Spleen (tissue), 11 donors: ENCODE measurements around the gene DISC1. TPM values are rescaled to one million over a fixed set of nuclear protein-coding genes. Genes with fewer than 3 reads are reported as not detected.
"Not testable (repeated sequence)": the region's sequence is repeated elsewhere in the genome, so short reads cannot be mapped to it uniquely, and the experiment has no call there.

Experiments
- DNase-seq: peaks from one replicate; pipeline ENCODE4 v3.0.0-alpha.2; 2020
- H3K27ac ChIP-seq, 8 donors: fragments of 200-600 bp; sonication (generic) in 7 of 8; 1 replicate in 4 of 8; 2 replicates in 4 of 8; pipeline versions ENCODE4 v1.5.0 to v1.8.0; 2016 to 2021; ENCODE audit warnings: inconsistent platforms in 4 of 8, mild to moderate bottlenecking in 4 of 8, moderate library complexity in 1 of 8
- H3K27me3 ChIP-seq, 7 donors: fragments of 200-600 bp; sonication (generic) in 6 of 7; replicated peaks in 1 of 7; 1 replicate in 4 of 7; 2 replicates in 3 of 7; pipeline versions ENCODE4 v1.5.0 to v1.8.0; 2016 to 2021; ENCODE audit warnings: inconsistent platforms in 3 of 7, mild to moderate bottlenecking in 1 of 7
- H3K36me3 ChIP-seq, 6 donors: fragments of 200-600 bp; sonication (generic) in 5 of 6; 1 replicate in 4 of 6; 2 replicates in 2 of 6; pipeline versions ENCODE4 v1.5.0 to v1.8.0; 2016 to 2021; ENCODE audit warnings: inconsistent platforms in 2 of 6
- H3K4me1 ChIP-seq, 6 donors: fragments of 200-600 bp; sonication (generic) in 5 of 6; 1 replicate in 3 of 6; 2 replicates in 3 of 6; pipeline versions ENCODE4 v1.5.0 to v1.8.0; 2016 to 2021; ENCODE audit warnings: inconsistent platforms in 3 of 6
- H3K4me3 ChIP-seq, 8 donors: fragments of 200-600 bp; sonication (generic) in 7 of 8; 1 replicate in 4 of 8; 2 replicates in 4 of 8; pipeline versions ENCODE4 v1.5.0 to v1.8.0; 2016 to 2021; ENCODE audit warnings: inconsistent platforms in 4 of 8, mild to moderate bottlenecking in 4 of 8, moderate library complexity in 2 of 8
- H3K9me3 ChIP-seq, 8 donors: fragments of 200-600 bp; sonication (generic) in 7 of 8; 1 replicate in 4 of 8; 2 replicates in 4 of 8; pipeline versions ENCODE4 v1.5.0 to v1.8.0; 2016 to 2021; ENCODE audit warnings: inconsistent platforms in 4 of 8
- CTCF ChIP-seq, 11 experiments: fragments of 200-600 bp in 7 of 11; fragments of 450-650 bp in 4 of 11; sonication (generic) in 4 of 11; IDR thresholded peaks in 8 of 11; conservative IDR thresholded peaks in 3 of 11; 1 replicate in 7 of 11; 2 replicates in 4 of 11; pipeline versions ENCODE4 v1.4.0 to v1.8.0; 2016 to 2021; ENCODE audit warnings: antibody characterized with exemption in 11 of 11, inconsistent platforms in 4 of 11, mild to moderate bottlenecking in 1 of 11
- POLR2A ChIP-seq, 3 donors: fragments of 450-650 bp; IDR thresholded peaks; one replicate each; pipeline ENCODE4 v1.5.1; 2017; ENCODE audit warnings: antibody characterized with exemption in 3 of 3, mild to moderate bottlenecking in 1 of 3
- POLR2AphosphoS5 ChIP-seq, 3 donors: sonication (generic); formaldehyde crosslinking; IDR thresholded peaks; one replicate each; pipeline ENCODE4 v1.5.1; 2017; ENCODE audit warnings: antibody characterized with exemption in 3 of 3
- WGBS, 5 donors: extraction: QIAGEN DNeasy Blood & Tissue Kit in 3 of 5; methylation state at CpG; one replicate each; pipeline versions ENCODE4 v1.1.5 to v1.1.7; 2013 to 2018; 5-methylcytosine and 5-hydroxymethylcytosine counted together
- intact Hi-C: fragments of 100-400 bp; cut with DNase I; formaldehyde crosslinking; loops from one replicate; pipeline ENCODE4 v1.15.0; 2023; ENCODE audit warnings: low total_unique reads
- polyA plus RNA-seq, 3 donors: library from polyadenylated mRNA; stranded (reverse); fragments of 200-250 nt; gene quantifications; one replicate each; pipeline ENCODE4 v1.2.1, GENCODE V29; 2013
- total RNA-seq, 7 donors: library from RNA; depleted of rRNA in 3 of 7; stranded (reverse); fragments of >200 nt in 3 of 7; fragmentation: NEBNext Ultra II Directional in 4 of 7; extraction: Animal tissue kit (Norgen Biotek cat#: 25700) in 4 of 7; gene quantifications; one replicate each; pipeline versions ENCODE4 v1.1.0 to v1.2.1, GENCODE V29; 2016 to 2021
- donor health status: healthy with polysubstance abuse.
- donor health status: DM: no; HTN: no; CAD: no; lungs with moderate emphysema.
- donor health status: DM: no; HTN: no; CAD: no.
- donor health status: Bipolar disorder and iron deficiency.
- donor health status: healthy.
- donor health status: DM: no; HTN: no; CAD: no.
- donor health status: DM: yes; HTN: yes; CAD: no.

Gene DISC1
- total and polyA plus RNA-seq, 10 donors: 0.89 to 36.4 (median 24.2) TPM

- peaks cover 0 to 15% (median 5%) of the 10 kb centered on the region in 8 donors for H3K9me3 ChIP-seq
Observed at GRCh38 chr1:231653632-231654031, 27.0 kb downstream of the DISC1 start.

GRCh38 chr1:231656741-231657140 lies 30.2 kb downstream of the DISC1 start:
- TF ChIP-seq POLR2A (IDR thresholded peaks at IDR 0.05) (no peak), CTCF (IDR thresholded peaks at IDR 0.05 in 8 of 11, conservative IDR thresholded peaks at IDR 0.05 in 3 of 11) (no peak), POLR2AphosphoS5 (IDR thresholded peaks at IDR 0.05) (no peak)
- peaks cover 0 to 22% (median 6%) of the 10 kb centered on the region in 8 donors for H3K9me3 ChIP-seq
- WGBS, 5 donors: 89 to 97% (median 94%) methylated on average over 1 of the region's 1 CpG
- no peak overlapping the region for H3K4me3 ChIP-seq
- no peaks in the 10 kb centered on the region for H3K36me3 ChIP-seq
- H3K27me3 ChIP-seq: no peaks in the 10 kb centered on the region
- intact Hi-C loops: no loop called here
- H3K27ac ChIP-seq: no peak overlapping the region
- H3K4me1 ChIP-seq: peaks cover 0 to 2% (median 0%) of the 10 kb centered on the region in 6 donors
- no peak for DNase-seq

More at GRCh38 chr1:231653632-231654031, 27.0 kb downstream of the DISC1 start:
- no peaks in the 10 kb centered on the region for H3K36me3 ChIP-seq
- WGBS, 5 donors: 89 to 100% (median 96%) methylated on average over 2 of the region's 2 CpGs
- TF ChIP-seq POLR2AphosphoS5 (IDR thresholded peaks at IDR 0.05) (no peak), POLR2A (IDR thresholded peaks at IDR 0.05) (no peak), CTCF (IDR thresholded peaks at IDR 0.05 in 8 of 11, conservative IDR thresholded peaks at IDR 0.05 in 3 of 11) (no peak)
- intact Hi-C loops: no loop called here
- H3K4me1 ChIP-seq: peaks cover 0 to 6% (median 0%) of the 10 kb centered on the region in 6 donors
- H3K27me3 ChIP-seq: no peaks in the 10 kb centered on the region
- no peak for DNase-seq
- no peak overlapping the region for H3K4me3 ChIP-seq
- H3K27ac ChIP-seq: no peak overlapping the region

DNA sequence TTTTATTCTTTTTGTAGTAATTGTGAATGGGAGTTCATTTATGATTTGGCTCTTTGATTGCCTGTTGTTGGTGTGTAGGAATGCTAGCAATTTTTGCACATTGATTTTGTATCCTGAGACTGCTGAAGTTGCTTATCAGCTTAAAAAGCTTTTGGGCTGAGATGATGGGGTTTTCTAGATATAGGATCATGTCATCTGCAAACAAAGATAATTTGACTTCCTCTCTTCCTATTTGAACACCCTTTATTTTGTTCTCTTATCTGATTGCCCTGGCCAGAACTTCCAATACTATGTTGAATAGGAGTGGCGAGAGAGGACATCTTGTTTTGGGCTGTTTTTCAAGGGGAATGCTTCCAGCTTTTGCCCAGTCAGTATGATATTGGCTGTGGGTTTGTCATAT lies 31.6 kb downstream of the DISC1 start:
- intact Hi-C loops, H3K27me3 ChIP-seq, H3K4me1 ChIP-seq, H3K4me3 ChIP-seq, H3K27ac ChIP-seq, DNase-seq, H3K36me3 ChIP-seq: not testable (repeated sequence)
- 94 to 100% (median 96%) methylated on average over 1 of the region's 1 CpG for WGBS, 5 donors
- H3K9me3 ChIP-seq: peaks cover 0 to 34% (median 16%) of the 10 kb centered on the region in 8 donors

DNA sequence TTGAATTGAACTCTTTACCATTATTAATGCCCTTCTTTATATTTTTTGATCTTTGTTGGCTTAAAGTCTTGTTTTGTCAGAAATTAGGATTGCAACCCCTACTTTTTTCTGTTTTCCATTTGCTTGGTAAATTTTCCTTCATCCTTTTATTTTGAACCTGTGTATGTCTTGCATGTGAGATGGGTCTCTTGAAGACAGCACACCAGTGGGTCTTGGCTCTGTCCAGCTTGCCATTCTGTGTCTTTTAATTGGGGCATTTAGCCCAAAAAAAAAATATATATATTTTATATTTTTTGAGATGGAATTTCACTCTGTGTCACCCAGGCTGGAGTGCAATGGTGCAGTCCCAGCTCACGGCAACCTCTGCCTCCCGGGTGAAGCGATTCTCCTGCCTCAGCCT lies 33.6 kb downstream of the DISC1 start:
- H3K4me1 ChIP-seq: peaks cover 0 to 13% (median 0%) of the 10 kb centered on the region in 6 donors
- H3K4me3 ChIP-seq: no peak overlapping the region
- TF ChIP-seq CTCF (IDR thresholded peaks at IDR 0.05 in 8 of 11, conservative IDR thresholded peaks at IDR 0.05 in 3 of 11) (no peak), POLR2AphosphoS5 (IDR thresholded peaks at IDR 0.05) (no peak), POLR2A (IDR thresholded peaks at IDR 0.05) (no peak)
- WGBS, 5 donors: 93 to 100% (median 97%) methylated on average over 3 of the region's 3 CpGs
- no peak overlapping the region for H3K27ac ChIP-seq
- intact Hi-C loops: no loop called here
- no peak for DNase-seq
- H3K36me3 ChIP-seq: peaks cover 0 to 7% (median 0%) of the 10 kb centered on the region in 6 donors
- H3K9me3 ChIP-seq: peaks cover 0 to 40% (median 21%) of the 10 kb centered on the region in 8 donors
- no peaks in the 10 kb centered on the region for H3K27me3 ChIP-seq
